HCEC 1CT (cell line): ENCODE results near the gene U2AF2.
A peak's percentile ranks its signal among the peaks of the same experiment; 100 is the strongest.

Source experiments
- DNase-seq: peaks from one replicate; pipeline ENCODE4 v3.0.0-alpha.2; 2017

Gene U2AF2

DNA sequence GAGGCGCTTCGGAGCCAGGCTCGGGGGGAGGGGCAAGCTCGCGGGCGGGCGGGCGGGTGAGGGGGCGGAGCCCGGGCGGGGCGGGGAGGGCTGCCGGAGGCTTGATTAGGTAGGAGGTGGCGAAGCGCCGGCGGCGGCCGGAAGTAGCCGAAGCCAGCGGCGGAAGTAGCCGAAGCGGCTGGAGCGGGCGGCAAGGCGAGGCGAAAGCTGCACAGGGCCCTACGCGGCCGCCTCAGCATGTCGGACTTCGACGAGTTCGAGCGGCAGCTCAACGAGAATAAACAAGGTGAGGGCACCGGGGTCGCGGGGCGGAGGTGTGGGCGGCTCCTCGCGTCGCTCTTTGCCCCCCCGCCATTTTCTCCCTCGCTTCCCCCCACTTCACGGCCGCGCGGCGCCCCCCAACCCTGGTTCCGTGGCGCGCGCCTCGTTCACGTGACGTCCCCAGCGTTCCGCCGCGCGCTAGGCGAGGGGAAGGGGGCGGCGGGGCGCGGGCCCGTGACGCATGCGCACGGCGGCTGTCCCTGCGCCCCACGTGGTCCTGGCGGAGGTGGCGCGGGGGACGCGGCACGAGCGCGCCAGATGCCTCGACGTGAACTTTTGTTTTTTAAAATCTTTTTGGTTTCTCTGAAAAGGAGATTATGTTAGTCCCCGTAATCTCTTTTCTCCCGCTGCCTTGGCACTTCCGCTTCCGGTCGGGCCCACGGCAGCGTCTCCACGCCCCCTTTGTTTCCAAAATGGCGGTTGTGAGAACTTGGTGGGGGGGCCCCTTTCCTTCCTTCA, at the start of gene U2AF2:
Gene U2AF2, plus strand, starts transcription at position 168 of the 780 bp plus-strand sequence. Its CDS starts 70 bp downstream, at position 238.
- peak; percentile 87 for DNase-seq

DNA sequence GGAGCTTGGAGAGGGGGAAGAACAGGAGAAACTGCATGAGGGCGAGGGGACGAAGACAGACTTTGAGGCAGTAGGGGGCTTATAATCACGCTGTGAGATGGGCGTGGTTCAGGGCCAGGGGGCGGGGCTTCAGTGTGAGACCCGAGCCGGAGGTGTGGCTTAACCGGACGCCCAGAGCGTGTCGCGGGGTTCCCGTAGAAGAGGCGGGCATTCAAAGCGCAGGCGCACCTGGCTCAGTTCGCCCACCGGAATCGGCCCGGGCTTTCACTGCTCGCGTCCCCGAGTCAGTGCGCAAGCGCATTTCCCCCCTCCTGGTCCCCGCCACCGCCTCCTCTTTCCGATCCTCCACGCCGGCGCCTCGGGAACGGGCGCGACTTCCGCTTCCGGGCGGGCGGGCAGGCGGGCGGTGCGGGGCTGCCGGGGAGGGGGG, 49.6 kb upstream of the U2AF2 start:
- DNase-seq = peak; percentile 98

DNA sequence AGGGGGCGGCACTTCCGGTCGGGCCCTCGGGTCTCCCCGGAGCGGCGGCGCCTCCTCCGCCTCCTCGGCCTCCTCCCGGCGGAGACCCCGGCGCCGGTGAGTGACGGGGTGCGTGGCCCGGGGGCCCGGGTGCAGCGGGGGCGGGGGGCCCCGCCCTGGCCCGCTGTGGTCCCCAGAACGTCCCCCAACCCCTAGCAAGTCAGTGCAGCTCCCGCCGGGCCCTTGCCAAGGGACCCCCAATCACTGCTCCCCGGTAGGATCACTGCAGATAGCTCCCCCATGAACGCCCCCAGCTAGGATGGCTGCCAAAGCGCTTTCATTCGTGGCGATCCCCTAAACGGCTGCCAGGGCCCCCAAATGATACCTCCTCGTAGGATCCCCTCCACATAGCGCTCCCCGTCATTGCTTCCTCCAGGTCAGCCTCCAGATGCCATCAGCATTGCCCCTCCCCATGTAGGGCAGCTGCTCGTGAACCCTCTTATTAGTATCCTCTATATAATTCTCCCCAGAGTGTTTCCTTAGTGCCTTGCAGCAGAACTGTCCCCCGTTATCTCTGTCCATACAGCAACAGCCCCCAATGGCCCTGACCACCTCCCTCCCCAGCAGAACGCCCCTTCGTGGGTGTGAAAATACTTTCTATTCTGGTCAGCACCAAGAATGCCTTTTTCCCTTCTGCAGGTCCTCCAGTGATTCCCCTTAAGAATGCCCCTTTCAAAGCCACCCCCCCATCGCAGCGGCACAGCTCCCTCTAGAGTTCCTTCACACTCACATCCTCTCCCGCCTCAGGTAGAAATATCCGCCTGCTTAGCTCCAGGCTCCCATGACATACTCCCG, 49.0 kb upstream of the U2AF2 start, which contains the start of gene ZNF865:
Gene ZNF865, plus strand, starts transcription at position 11 of the 834 bp plus-strand sequence. CDS start 7,972 bp downstream, outside the sequence.
- peak; percentile 81 for DNase-seq

DNA sequence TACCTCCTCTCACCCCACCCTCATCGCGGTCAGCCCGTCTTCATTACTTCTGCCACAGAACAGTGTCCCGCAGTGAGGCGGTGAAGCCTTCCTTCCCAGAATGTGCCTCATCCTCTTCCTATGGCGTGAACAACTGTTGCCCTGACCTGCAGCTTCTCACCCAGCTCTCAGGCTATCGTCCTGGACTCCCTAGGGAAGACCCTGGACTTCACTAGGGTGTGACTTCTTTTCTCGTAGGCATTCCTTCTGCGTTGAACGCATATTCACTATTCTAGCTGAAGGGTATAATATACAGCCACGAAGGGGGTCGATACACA, 48.4 kb upstream of the U2AF2 start:
- no peak for DNase-seq

DNA sequence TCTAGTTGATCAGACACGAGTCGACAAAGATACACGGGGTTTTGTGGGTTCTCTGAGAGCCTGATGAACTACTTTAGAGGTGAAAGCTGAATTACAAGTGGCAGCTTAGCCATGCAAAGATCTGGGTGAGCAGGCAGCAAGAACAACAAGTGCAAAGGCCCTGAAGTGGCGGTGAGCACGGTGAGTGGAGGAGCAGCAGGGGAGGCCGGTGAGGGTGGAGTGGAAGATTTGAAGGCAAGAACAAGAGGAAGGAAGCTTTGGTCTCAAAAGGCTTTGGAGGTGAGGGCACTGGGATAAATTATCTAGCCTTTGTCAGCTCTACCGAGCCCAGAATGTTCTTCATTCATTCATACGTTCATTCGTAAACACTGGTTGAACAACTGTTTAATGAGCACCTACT, 48.0 kb upstream of the U2AF2 start:
- no peak for DNase-seq

DNA sequence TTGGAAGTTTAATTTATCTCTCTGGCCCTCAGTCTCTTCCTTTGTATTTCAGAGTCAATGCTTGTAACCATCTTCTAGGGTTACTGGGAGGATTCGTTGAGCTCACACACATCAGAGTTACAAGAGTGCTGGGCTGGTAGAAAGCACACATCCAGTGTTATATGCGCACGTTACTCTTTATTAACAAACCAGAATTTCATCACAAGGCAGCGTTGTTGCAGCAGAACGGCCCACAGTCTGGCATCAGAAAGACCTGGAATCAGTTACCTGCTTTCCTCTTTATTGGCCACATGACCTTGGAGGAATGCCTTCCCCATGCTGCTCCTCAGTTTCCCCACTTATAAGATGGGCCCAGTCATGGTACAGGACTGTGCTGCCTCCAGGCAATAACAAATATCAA, 45.5 kb upstream of the U2AF2 start:
- DNase-seq = no peak

DNA sequence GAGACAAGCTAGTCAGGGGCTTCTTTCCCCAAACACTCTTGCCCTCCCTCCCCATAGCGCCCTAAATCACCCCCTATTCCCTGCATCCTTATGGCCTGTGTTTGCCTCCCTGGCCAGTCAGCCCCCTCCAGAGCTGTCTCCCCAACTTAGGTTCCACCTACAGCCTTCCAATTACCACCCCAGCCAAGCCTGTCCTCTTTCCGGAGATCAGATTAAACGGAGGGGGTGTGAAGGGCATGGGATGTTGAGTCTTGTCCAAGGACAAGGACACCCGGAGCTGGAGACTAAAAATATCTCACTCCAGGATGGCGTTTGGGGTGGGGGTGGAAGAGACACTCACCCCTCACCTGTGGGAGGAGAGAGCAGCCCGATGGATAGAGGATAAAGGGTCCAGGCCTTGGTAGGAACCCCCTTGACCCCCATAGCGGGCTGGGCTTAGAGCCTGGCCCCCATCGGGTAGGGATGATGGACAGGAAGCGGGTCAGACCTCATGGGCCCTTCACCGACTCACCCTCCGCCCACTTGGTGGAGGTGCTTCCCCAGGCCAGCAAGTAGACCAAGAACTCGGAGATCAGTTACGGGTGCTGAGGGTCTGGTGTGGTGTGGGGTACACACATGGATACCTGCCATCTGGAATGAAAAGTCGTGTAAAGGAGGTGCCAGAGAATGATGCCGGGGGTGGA, 43.4 kb upstream of the U2AF2 start:
- DNase-seq = no peak

DNA sequence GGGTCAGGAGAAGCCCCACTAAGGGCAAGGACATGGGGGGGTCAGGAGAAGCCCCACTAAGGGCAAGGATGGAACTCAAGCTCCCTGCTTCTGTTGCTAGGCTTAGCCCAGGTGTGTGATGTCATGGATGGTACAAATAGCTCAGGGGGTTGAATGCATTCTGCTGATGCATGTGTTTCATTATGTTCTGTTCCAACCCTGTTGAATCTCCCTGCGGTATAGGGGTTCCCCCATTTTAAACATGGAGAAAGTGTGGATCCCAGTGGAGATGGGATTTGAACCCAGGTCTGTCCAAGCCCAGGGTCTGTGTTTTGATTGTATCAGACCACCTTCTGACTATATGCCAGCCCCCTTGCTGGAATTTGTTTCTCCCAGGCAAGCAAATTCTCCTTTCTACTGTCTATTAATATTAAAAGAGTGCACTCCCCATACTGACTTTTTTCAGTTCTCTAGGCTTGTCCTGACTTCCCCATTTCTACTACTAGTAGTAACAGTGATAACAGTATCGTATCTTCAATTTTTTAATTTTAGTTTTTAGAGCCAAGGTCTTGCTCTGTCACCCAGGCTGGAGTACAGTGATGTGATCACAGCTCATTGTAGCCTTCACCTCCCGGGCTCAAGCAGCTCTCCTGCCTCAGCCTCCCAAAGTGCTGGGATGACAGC, 42.7 kb upstream of the U2AF2 start:
- no peak for DNase-seq

DNA sequence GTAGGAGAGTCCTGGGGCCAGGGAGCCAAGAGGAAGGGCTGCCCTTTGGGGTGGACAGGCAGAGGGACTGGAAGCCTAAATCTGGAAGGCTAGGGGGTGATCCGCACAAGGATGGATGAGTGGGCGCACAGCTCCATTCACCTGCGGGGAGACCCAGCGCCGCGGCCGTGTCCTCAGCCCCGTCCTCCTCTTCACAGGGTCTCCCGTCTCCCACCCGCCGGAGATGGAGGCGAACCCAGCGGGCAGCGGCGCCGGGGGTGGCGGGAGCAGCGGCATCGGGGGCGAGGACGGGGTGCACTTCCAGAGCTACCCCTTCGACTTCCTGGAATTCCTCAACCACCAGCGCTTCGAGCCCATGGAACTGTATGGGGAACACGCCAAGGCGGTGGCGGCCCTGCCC, 41.4 kb upstream of the U2AF2 start:
- DNase-seq = no peak

DNA sequence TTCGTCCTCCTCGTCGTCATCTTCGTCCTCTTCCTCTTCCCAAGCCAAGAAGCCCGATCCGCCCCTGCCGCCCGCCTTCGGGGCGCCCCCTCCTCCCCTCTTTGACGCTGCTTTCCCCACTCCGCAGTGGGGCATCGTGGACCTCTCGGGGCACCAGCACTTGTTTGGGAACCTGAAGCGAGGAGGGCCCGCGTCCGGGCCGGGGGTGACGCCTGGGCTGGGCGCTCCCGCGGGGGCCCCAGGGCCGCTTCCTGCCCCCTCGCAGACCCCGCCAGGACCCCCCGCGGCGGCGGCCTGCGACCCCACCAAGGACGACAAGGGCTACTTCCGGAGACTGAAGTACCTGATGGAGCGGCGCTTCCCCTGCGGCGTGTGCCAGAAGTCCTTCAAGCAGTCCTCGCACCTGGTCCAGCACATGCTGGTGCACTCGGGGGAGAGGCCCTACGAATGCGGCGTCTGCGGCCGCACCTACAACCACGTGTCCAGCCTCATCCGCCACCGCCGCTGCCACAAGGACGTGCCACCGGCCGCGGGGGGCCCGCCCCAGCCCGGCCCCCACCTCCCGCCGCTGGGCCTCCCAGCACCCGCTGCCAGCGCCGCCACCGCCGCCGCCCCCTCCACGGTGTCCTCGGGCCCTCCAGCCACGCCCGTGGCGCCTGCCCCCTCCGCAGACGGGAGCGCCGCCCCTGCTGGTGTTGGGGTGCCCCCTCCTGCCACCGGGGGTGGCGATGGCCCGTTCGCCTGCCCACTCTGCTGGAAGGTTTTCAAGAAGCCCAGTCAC, 40.7 kb upstream of the U2AF2 start:
- DNase-seq = no peak

DNA sequence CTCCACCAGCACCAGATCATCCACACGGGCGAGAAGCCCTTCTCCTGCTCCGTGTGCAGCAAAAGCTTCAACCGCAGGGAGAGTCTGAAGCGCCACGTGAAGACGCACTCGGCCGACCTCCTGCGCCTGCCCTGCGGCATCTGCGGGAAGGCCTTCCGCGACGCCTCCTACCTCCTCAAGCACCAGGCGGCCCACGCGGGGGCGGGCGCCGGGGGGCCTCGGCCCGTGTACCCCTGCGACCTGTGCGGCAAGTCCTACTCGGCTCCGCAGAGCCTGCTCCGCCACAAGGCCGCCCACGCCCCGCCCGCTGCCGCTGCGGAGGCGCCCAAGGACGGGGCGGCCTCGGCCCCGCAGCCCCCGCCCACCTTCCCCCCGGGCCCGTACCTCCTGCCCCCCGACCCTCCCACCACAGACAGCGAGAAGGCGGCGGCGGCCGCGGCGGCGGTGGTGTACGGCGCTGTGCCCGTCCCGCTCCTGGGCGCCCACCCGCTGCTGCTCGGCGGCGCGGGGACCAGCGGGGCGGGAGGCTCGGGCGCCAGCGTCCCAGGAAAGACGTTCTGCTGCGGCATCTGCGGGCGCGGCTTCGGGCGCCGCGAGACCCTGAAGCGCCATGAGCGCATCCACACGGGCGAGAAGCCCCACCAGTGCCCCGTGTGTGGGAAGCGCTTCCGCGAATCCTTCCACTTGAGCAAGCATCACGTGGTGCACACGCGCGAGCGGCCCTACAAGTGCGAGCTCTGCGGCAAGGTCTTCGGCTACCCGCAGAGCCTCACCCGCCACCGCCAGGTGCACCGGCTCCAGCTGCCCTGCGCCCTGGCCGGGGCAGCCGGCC, 39.9 kb upstream of the U2AF2 start:
- DNase-seq = no peak

DNA sequence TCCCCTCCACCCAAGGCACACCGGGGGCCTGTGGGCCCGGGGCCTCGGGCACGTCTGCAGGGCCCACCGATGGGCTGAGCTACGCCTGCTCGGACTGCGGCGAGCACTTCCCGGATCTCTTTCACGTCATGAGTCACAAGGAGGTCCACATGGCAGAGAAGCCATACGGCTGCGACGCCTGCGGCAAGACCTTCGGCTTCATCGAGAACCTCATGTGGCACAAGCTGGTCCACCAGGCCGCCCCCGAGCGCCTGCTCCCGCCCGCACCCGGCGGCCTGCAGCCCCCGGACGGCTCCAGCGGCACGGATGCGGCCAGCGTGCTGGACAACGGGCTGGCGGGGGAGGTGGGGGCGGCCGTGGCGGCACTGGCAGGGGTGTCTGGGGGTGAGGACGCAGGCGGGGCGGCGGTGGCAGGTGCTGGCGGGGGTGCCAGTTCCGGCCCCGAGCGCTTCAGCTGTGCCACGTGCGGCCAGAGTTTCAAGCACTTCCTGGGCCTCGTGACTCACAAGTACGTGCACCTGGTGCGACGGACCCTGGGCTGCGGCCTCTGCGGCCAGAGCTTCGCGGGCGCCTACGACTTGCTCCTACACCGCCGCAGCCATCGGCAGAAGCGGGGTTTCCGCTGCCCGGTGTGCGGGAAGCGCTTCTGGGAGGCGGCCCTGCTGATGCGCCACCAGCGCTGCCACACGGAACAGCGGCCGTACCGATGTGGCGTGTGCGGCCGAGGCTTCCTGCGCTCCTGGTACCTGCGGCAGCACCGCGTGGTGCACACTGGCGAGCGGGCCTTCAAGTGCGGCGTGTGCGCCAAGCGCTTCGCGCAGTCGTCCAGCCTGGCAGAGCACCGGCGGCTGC, 39.1 kb upstream of the U2AF2 start:
- DNase-seq = no peak

DNA sequence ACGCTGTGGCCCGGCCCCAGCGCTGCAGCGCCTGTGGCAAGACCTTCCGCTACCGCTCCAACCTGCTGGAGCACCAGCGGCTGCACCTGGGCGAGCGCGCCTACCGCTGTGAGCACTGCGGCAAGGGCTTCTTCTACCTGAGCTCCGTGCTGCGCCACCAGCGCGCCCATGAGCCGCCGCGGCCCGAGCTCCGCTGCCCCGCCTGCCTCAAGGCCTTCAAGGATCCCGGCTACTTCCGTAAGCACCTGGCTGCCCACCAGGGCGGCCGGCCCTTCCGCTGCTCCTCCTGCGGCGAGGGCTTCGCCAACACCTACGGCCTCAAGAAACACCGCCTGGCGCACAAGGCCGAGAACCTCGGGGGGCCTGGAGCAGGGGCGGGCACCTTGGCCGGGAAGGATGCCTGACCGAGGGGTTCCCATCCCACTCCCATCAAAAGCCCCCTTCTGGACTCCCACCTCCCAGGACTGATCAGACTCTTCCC, 38.4 kb upstream of the U2AF2 start:
- DNase-seq = no peak

DNA sequence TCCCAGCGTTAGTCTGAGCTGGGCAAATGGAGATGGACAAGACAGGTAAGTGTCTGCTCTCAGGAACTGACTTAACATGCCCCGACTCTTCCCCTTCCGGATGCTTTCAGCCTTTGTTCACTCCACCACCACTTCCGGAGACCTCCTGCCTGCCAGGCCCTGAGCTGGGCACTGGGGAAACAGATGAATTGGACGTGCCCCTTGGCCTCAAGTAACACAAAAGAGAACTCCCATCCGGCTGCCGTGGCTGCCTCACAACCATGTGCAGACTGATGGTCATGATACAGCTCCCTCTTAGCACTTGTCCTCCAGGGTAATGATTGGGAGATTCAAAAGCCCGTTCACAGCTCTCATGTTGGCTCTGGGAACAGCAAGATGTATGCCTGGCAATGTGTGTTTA, 37.4 kb upstream of the U2AF2 start:
- DNase-seq = no peak

DNA sequence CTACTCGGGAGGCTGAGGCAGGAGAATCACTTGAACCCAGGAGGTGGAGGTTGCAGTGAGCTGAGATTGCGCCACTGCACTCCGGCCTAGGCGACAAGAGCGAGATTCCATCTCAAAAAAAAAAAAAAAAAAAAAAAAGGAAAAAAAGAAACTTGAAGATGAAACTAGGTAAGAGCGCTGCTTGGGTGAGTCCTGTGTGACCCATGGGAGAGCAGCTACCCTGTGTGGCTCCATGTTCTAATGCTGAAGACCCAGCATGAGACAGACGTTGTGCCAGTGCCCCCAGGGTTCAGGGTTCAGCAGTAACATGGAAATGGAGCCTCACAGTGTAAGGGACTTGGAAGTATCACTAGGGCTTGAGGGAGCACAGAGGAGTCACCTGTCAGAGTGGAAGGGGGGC, 36.4 kb upstream of the U2AF2 start:
- no peak for DNase-seq

DNA sequence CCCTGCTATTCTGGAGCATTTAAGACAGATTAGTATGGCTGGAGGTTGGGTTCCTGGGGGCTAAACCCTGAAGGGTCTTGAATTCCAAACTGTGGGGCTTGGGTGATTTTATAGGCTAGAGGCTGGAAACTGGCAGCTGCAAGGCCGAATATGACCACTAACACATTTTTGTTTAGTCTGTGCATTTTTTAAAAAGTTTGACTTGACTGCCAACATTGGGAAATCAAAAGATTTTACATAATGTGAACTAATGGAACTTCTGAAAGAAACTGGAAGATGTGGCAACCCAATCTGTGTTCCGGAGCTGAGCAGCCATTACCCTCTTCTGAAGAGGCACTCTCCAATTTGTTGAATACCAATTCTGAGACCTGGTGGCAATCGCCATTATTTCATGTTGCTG, 35.5 kb upstream of the U2AF2 start:
- DNase-seq = peak; percentile 18

DNA sequence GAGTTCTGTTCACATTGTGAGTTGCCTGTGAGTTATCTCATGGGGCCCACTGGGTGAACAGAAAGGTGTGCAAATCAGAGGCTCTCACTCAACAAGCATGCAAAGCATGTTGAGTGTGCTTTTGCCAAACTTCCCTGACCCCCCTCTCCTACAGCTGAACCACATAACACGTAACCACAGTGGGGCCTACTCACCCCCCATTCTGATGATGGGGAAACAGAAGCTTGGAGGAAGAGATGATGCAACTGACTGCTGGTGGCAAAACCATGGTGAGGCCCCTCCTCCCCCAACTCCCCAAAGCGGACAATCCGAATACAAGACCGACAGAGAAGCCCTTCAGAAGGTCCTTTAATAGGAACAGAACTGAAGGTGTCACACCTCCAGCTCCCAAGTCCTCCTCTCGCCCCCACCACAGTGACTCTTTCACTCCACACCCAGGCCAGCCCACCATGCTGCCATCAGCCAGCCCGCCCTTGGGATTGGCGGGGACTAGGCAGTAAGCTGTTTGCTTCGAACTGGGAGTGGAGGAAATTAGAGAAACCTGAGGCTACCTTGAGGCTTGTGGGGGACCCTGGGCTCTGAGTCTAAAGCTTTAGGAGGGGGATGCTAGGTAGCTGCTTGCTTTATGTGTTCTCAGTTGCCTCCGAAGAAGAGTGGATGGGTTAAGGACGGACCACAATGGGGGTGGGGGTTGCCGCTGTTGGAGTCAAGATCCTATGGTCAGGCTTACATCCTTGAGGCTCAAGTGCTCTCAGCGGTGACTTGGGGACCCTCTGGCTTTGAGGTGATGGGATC, 34.2 kb upstream of the U2AF2 start:
- DNase-seq = no peak

DNA sequence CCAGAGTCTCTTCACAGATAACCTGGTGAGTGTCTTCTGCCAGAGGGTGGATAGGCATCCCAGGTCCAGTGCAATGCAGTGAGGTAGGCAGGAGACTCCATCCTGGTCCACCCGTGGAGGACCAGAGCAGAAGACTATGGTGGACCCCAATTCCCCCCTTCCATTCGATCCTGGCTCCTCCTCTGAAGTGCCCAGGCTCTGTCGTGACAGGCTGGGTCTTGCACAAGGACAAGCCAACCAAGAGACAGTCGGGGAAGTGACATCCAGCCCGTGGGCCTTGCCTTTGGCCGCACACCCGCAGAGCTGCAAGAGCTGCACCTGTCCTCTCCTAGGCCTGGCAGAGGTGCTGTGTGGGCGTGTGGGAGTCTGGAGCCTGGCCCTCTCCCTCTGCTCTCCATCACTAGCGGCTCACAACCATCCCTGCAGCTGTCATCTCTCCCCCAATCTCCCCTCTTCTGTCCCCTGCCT, 33.6 kb upstream of the U2AF2 start:
- DNase-seq = no peak

DNA sequence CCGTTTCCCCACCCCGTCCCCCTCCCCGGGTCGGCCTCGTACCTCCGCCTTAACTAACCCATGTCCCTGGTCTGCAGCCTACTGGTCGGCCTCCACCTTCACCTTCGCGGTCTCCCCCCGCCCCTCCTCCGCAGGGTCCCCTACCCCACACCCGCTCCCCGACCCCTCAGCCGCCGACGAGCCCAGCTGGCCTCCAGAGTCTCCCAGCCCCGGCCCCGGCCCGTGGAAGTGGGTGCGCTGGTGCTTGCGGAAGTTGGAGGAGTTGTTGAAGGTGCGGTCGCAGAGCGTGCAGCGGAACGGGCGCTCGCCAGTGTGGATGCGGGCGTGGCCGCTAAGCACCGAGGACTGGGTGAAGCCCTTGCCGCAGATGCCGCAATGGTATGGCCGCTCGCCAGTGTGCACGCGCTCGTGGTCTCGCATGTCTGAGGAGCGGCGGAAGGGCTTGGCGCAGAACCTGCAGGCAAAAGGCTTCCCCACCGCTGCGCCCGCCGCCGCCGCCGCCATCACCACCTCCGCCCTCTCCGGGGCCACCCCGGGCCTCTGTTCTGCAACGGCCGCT, 33.1 kb upstream of the U2AF2 start:
- DNase-seq = no peak
